Stomach (tissue), 9 donors: ENCODE data around the gene NME2. TPM values are rescaled to one million over a fixed set of nuclear protein-coding genes. Genes with fewer than 3 reads are reported as not detected.

Experiments
- DNase-seq, 2 donors: peaks; one replicate each; pipeline versions ENCODE4 v3.0.0 to v3.0.0-alpha.2; 2013 to 2019
- H3K27ac ChIP-seq, 5 donors: fragments of 200-600 bp in 4 of 5; sonication (generic) in 4 of 5; one replicate each; pipeline ENCODE4 v1.5.1; 2013 to 2019; ENCODE audit warnings: mild to moderate bottlenecking in 1 of 5, moderate library complexity in 1 of 5
- H3K27me3 ChIP-seq, 3 donors: fragments of 200-600 bp; sonication (generic); one replicate each; pipeline ENCODE4 v1.5.1; 2017 to 2019; ENCODE audit warnings: mixed run types in 1 of 3
- H3K36me3 ChIP-seq, 4 donors: fragments of 200-600 bp; sonication (generic); 1 replicate in 3 of 4; 2 replicates in 1 of 4; pipeline ENCODE4 v1.5.1; 2016 to 2019
- H3K4me1 ChIP-seq, 4 donors: fragments of 200-600 bp; sonication (generic); one replicate each; pipeline ENCODE4 v1.5.1; 2016 to 2019
- H3K4me3 ChIP-seq, 4 donors: fragments of 200-600 bp; sonication (generic) in 3 of 4; one replicate each; pipeline ENCODE4 v1.5.1; 2016 to 2019; ENCODE audit warnings: mild to moderate bottlenecking in 1 of 4
- H3K9me3 ChIP-seq, 4 donors: fragments of 200-600 bp; sonication (generic); one replicate each; pipeline ENCODE4 v1.5.1; 2016 to 2019
- CTCF ChIP-seq, 7 experiments: fragments of 450-650 bp in 4 of 7; fragments of 200-600 bp in 3 of 7; sonication (generic) in 3 of 7; IDR thresholded peaks; one replicate each; pipeline ENCODE4 v1.5.1; 2016 to 2019; ENCODE audit warnings: antibody characterized with exemption in 7 of 7, control low read depth in 2 of 7, mild to moderate bottlenecking in 1 of 7
- EP300 ChIP-seq: sonication (generic); formaldehyde crosslinking; IDR thresholded peaks from one replicate; pipeline ENCODE4 v1.6.1; 2017; ENCODE audit warnings: antibody characterized with exemption
- POLR2A ChIP-seq, 4 donors: fragments of 450-650 bp; IDR thresholded peaks; one replicate each; pipeline ENCODE4 v1.6.1; 2016; ENCODE audit warnings: antibody characterized with exemption in 4 of 4, control low read depth in 2 of 4, mild to moderate bottlenecking in 1 of 4, moderate library complexity in 1 of 4
- POLR2AphosphoS5 ChIP-seq, 3 donors: sonication (generic); formaldehyde crosslinking; IDR thresholded peaks; one replicate each; pipeline ENCODE4 v1.6.1; 2016; ENCODE audit warnings: antibody characterized with exemption in 3 of 3
- WGBS, 5 donors: extraction: QIAGEN DNeasy Blood & Tissue Kit in 3 of 5; methylation state at CpG; one replicate each; pipeline versions ENCODE4 v1.1.5 to v1.1.7; 2013 to 2018; 5-methylcytosine and 5-hydroxymethylcytosine counted together
- intact Hi-C: fragments of 100-400 bp; cut with DNase I; formaldehyde crosslinking; loops from one replicate; pipeline ENCODE4 v1.15.1; 2023; ENCODE audit warnings: low total_unique reads
- polyA plus RNA-seq, 3 donors: library from polyadenylated mRNA; stranded (reverse); fragments of 200-250 nt; gene quantifications; one replicate each; pipeline ENCODE4 v1.2.3, GENCODE V29; 2013
- total RNA-seq, 5 donors: library from RNA; depleted of rRNA; stranded (reverse); fragments of >200 nt; gene quantifications; one replicate each; pipeline versions ENCODE4 v1.1.0 to v1.2.3, GENCODE V29; 2014 to 2016
- donor health status: healthy with polysubstance abuse.
- donor health status: Bipolar disorder and iron deficiency.
- donor health status: healthy.

NME2 gene
- total and polyA plus RNA-seq, 8 donors: 127 to 877 (median 305) TPM

GRCh38 chr17:51154176-51154575, 12.0 kb upstream of the NME2 start:
- Histone ChIP-seq H3K27me3 (no peaks in the 10 kb centered on the region), H3K9me3 (no peaks in the 10 kb centered on the region), H3K27ac (peak overlapping the region in 3 of 5 donors; percentile 80 to 88 (median 86)), H3K36me3 (peaks cover 0 to 24% (median 16%) of the 10 kb centered on the region in 4 donors), H3K4me3 (peak overlapping the region; percentile 60 to 96 (median 78)), H3K4me1 (peaks cover 11 to 30% (median 19%) of the 10 kb centered on the region in 4 donors)
- TF ChIP-seq POLR2A (IDR thresholded peaks at IDR 0.05) (no peak), EP300 (no peak), CTCF (IDR thresholded peaks at IDR 0.05) (no peak), POLR2AphosphoS5 (IDR thresholded peaks at IDR 0.05) (no peak)
- DNase-seq: peak in 1 of 2 donors; percentile 44
- 6 to 10% (median 9%) methylated on average over 6 of the region's 6 CpGs for WGBS, 5 donors
- intact Hi-C loops: loop anchor here (5.0 kb wide), 1 partner anchor 152 kb away; no protein-coding TSS in a partner anchor

- Histone ChIP-seq H3K27me3 (no peaks in the 10 kb centered on the region), H3K27ac (no peak overlapping the region), H3K36me3 (peaks cover 8 to 33% (median 24%) of the 10 kb centered on the region in 4 donors), H3K4me1 (peaks cover 11 to 30% (median 19%) of the 10 kb centered on the region in 4 donors), H3K9me3 (no peaks in the 10 kb centered on the region), H3K4me3 (no peak overlapping the region)
- WGBS, 5 donors: 91 to 97% (median 96%) methylated on average over 8 of the region's 8 CpGs
- intact Hi-C loops: no loop called here
- no peak for TF ChIP-seq CTCF (IDR thresholded peaks at IDR 0.05)
- TF ChIP-seq POLR2AphosphoS5 (IDR thresholded peaks at IDR 0.05): no peak
- no peak for TF ChIP-seq EP300
- TF ChIP-seq POLR2A (IDR thresholded peaks at IDR 0.05): no peak
- DNase-seq: no peak
Measured at GRCh38 chr17:51155416-51155815, 10.8 kb upstream of the NME2 start.

DNA sequence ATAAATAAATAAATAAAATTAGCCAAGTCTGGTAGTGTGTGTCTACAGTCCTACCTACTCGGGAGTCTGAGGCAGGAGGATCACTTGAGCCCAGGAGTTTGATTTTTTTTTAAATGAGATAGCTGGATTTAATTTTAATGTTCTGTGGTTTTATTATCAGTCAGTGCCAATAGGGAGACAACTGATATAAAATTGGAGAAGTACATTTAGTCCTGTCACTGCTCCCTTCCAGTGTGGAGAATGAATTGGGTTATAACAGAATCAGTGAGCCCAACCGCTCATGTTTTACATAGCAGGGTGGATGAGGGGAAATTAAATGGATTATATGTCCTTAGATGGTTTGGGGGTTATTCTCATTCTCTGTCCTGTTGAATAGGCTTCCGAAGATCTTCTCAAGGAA, 6.6 kb upstream of the NME2 start:
- intact Hi-C loops: no loop called here
- no peak for TF ChIP-seq CTCF (IDR thresholded peaks at IDR 0.05)
- TF ChIP-seq EP300: no peak
- TF ChIP-seq POLR2A (IDR thresholded peaks at IDR 0.05): no peak
- TF ChIP-seq POLR2AphosphoS5 (IDR thresholded peaks at IDR 0.05): no peak
- no peaks in the 10 kb centered on the region for H3K9me3 ChIP-seq
- DNase-seq: no peak
- H3K4me1 ChIP-seq: peaks cover 3 to 11% (median 6%) of the 10 kb centered on the region in 4 donors
- peaks cover 15 to 63% (median 53%) of the 10 kb centered on the region in 4 donors for H3K36me3 ChIP-seq
- H3K27ac ChIP-seq: no peak overlapping the region
- 93 to 96% (median 95%) methylated on average over 3 of the region's 3 CpGs for WGBS, 5 donors
- no peaks in the 10 kb centered on the region for H3K27me3 ChIP-seq
- no peak overlapping the region for H3K4me3 ChIP-seq

- Histone ChIP-seq H3K36me3 (peaks cover 15 to 63% (median 53%) of the 10 kb centered on the region in 4 donors), H3K4me1 (peaks cover 0 to 9% (median 9%) of the 10 kb centered on the region in 4 donors), H3K9me3 (no peaks in the 10 kb centered on the region), H3K4me3 (no peak overlapping the region), H3K27ac (no peak overlapping the region), H3K27me3 (no peaks in the 10 kb centered on the region)
- TF ChIP-seq CTCF (IDR thresholded peaks at IDR 0.05) (no peak), EP300 (no peak), POLR2AphosphoS5 (IDR thresholded peaks at IDR 0.05) (no peak), POLR2A (IDR thresholded peaks at IDR 0.05) (no peak)
- 61 to 89% (median 84%) methylated on average over 3 of the region's 3 CpGs for WGBS, 5 donors
- intact Hi-C loops: no loop called here
- DNase-seq: no peak
Measured at GRCh38 chr17:51161541-51161940, 4.7 kb upstream of the NME2 start.
